H9 (cell line): Measurements from ENCODE around the gene WDHD1. TPM values are rescaled to one million over a fixed set of nuclear protein-coding genes. Genes with fewer than 3 reads are reported as not detected.

ENCODE experiments used
- DNase-seq: peaks from one replicate; pipeline ENCODE4 v3.0.0-alpha.2; 2017
- H2AFZ ChIP-seq: one replicate; pipeline ENCODE4 v1.6.1; 2013; ENCODE audit warnings: mild to moderate bottlenecking, low read length, control low read depth, moderate library complexity
- H2AK5ac ChIP-seq: 2 replicates; pipeline ENCODE4 v1.6.1; 2013; ENCODE audit warnings: low read length, control low read depth, mixed read lengths; ENCODE audit not compliant: insufficient read length
- H2BK120ac ChIP-seq: one replicate; pipeline ENCODE4 v1.6.1; 2013; ENCODE audit warnings: low read depth, mild to moderate bottlenecking, low read length, control low read depth, inconsistent platforms; ENCODE audit not compliant: poor library complexity, severe bottlenecking
- H2BK12ac ChIP-seq: 2 replicates; pipeline ENCODE4 v1.6.1; 2013; ENCODE audit warnings: low read length, control low read depth, mixed read lengths, low read depth; ENCODE audit not compliant: insufficient read length
- H2BK15ac ChIP-seq: 2 replicates; pipeline ENCODE4 v1.6.1; 2013; ENCODE audit warnings: low read depth, low read length, control low read depth
- H2BK20ac ChIP-seq: one replicate; pipeline ENCODE4 v1.6.1; 2013; ENCODE audit warnings: low read depth, mild to moderate bottlenecking, low read length, control low read depth, inconsistent platforms; ENCODE audit not compliant: poor library complexity, severe bottlenecking
- H2BK5ac ChIP-seq: 2 replicates; pipeline ENCODE4 v1.6.1; 2013; ENCODE audit warnings: low read length, control low read depth, mixed read lengths; ENCODE audit not compliant: insufficient read length
- H3K14ac ChIP-seq: 2 replicates; pipeline ENCODE4 v1.6.1; 2013; ENCODE audit warnings: low read length, control low read depth; ENCODE audit not compliant: insufficient read depth
- H3K18ac ChIP-seq: 2 replicates; pipeline ENCODE4 v1.6.1; 2013; ENCODE audit warnings: low read depth, mild to moderate bottlenecking, mixed read lengths, low read length, control low read depth; ENCODE audit not compliant: insufficient read length
- H3K23ac ChIP-seq: 2 replicates; pipeline ENCODE4 v1.6.1; 2013; ENCODE audit warnings: low read length, control low read depth, mixed read lengths, low read depth; ENCODE audit not compliant: insufficient read length
- H3K23me2 ChIP-seq: 2 replicates; pipeline ENCODE4 v1.6.1; 2013; ENCODE audit warnings: low read depth, mild to moderate bottlenecking, mixed read lengths, low read length, control low read depth; ENCODE audit not compliant: insufficient read length, poor library complexity, severe bottlenecking
- H3K27ac ChIP-seq: 2 replicates; pipeline ENCODE4 v1.5.1; 2013; ENCODE audit warnings: low read length, control low read depth, mixed read lengths, low read depth; ENCODE audit not compliant: insufficient read length
- H3K27me3 ChIP-seq: 2 replicates; pipeline ENCODE4 v1.6.1; 2013; ENCODE audit warnings: low read length, control low read depth, inconsistent platforms; ENCODE audit not compliant: insufficient read depth
- H3K4ac ChIP-seq: 2 replicates; pipeline ENCODE4 v1.6.1; 2013; ENCODE audit warnings: low read depth, mild to moderate bottlenecking, control low read depth, inconsistent platforms, low read length, moderate library complexity
- H3K4me1 ChIP-seq: 2 replicates; pipeline ENCODE4 v1.6.1; 2013; ENCODE audit warnings: low read length, control low read depth, inconsistent platforms; ENCODE audit not compliant: insufficient read depth
- H3K4me2 ChIP-seq: 2 replicates; pipeline ENCODE4 v1.6.1; 2013; ENCODE audit warnings: low read length, control low read depth, mixed read lengths; ENCODE audit not compliant: insufficient read length, insufficient read depth
- H3K56ac ChIP-seq: 2 replicates; pipeline ENCODE4 v1.6.1; 2013; ENCODE audit warnings: low read depth, mild to moderate bottlenecking, mixed read lengths, low read length, control low read depth; ENCODE audit not compliant: insufficient read length
- H3K79me1 ChIP-seq: 2 replicates; pipeline ENCODE4 v1.6.1; 2013; ENCODE audit warnings: low read depth, mild to moderate bottlenecking, moderate library complexity, low read length, control low read depth, inconsistent platforms; ENCODE audit not compliant: insufficient read depth, poor library complexity, severe bottlenecking
- H3K79me2 ChIP-seq: 2 replicates; pipeline ENCODE4 v1.6.1; 2013; ENCODE audit warnings: low read length, control low read depth, inconsistent platforms; ENCODE audit not compliant: insufficient read depth
- H3K9ac ChIP-seq: 2 replicates; pipeline ENCODE4 v1.6.1; 2013; ENCODE audit warnings: low read length, control low read depth, mixed read lengths; ENCODE audit not compliant: insufficient read length; ENCODE audit errors: extremely low read depth
- H3K9me3 ChIP-seq: one replicate; pipeline ENCODE4 v1.6.1; 2013; ENCODE audit warnings: low read depth, low read length, inconsistent platforms; ENCODE audit not compliant: control insufficient read depth
- H3T11ph ChIP-seq: one replicate; pipeline ENCODE4 v1.6.1; 2013; ENCODE audit warnings: mild to moderate bottlenecking, low read length, control low read depth, inconsistent platforms
- H4K20me1 ChIP-seq: one replicate; pipeline ENCODE4 v1.6.1; 2013; ENCODE audit not compliant: control insufficient read depth, insufficient read length, insufficient read depth
- H4K5ac ChIP-seq: 2 replicates; pipeline ENCODE4 v1.6.1; 2013; ENCODE audit warnings: low read depth, mild to moderate bottlenecking, mixed read lengths, low read length, control low read depth; ENCODE audit not compliant: insufficient read length
- H4K8ac ChIP-seq: replicated peaks from 2 replicates; pipeline ENCODE4 v1.6.1; 2013; ENCODE audit warnings: low read length, control low read depth, mixed read lengths, low read depth; ENCODE audit not compliant: insufficient read length
- H4K91ac ChIP-seq: 2 replicates; pipeline ENCODE4 v1.6.1; 2013; ENCODE audit warnings: low read depth, mild to moderate bottlenecking, moderate library complexity, mixed read lengths, low read length, control low read depth; ENCODE audit not compliant: insufficient read length
- H3K27ac Mint-ChIP-seq, 3 experiments: 2 replicates in 2 of 3; 3 replicates in 1 of 3; pipeline ENCODE4 v1.8.0; 2020 to 2021; ENCODE audit warnings: mixed read lengths in 3 of 3, mild to moderate bottlenecking in 1 of 3, moderate library complexity in 1 of 3
- H3K27me3 Mint-ChIP-seq: 2 replicates; pipeline ENCODE4 v1.8.0; 2021; ENCODE audit warnings: low read depth, mild to moderate bottlenecking, moderate library complexity, mixed read lengths
- H3K36me3 Mint-ChIP-seq, 3 experiments: 2 replicates in 2 of 3; 3 replicates in 1 of 3; pipeline ENCODE4 v1.8.0; 2020 to 2021; ENCODE audit warnings: low read depth in 3 of 3, mixed read lengths in 3 of 3; ENCODE audit not compliant: insufficient read depth in 1 of 3
- H3K4me1 Mint-ChIP-seq, 2 experiments: 2 replicates each; pipeline ENCODE4 v1.8.0; 2020; ENCODE audit warnings: mixed read lengths in 2 of 2
- H3K4me3 Mint-ChIP-seq, 2 experiments: 2 replicates in 1 of 2; 3 replicates in 1 of 2; pipeline ENCODE4 v1.8.0; 2020 to 2021; ENCODE audit warnings: mild to moderate bottlenecking in 2 of 2, mixed read lengths in 2 of 2, moderate library complexity in 1 of 2
- H3K9me3 Mint-ChIP-seq, 2 experiments: 2 replicates in 1 of 2; 3 replicates in 1 of 2; pipeline ENCODE4 v1.8.0; 2020; ENCODE audit warnings: mild to moderate bottlenecking in 2 of 2, mixed read lengths in 2 of 2, moderate library complexity in 1 of 2
- WGBS: extraction: QIAGEN DNeasy Blood & Tissue Kit; methylation state at CpG from one replicate; pipeline ENCODE4 v1.1.7; 2013; ENCODE audit warnings: missing lambda C conversion rate, low lambda C conversion rate, mixed read lengths; ENCODE audit not compliant: insufficient read length; ENCODE audit errors: extremely low coverage; 5-methylcytosine and 5-hydroxymethylcytosine counted together
- total RNA-seq: library from RNA; stranded (reverse); gene quantifications from 2 replicates; pipeline ENCODE4 v1.2.1, GENCODE V29; 2021
- TF ChIP-seq, protein P1 (sequence below): fragments of 200-600 bp; sonication (generic); conservative IDR thresholded peaks from 3 replicates; pipeline ENCODE4 v1.8.0; 2021; ENCODE audit warnings: antibody characterized with exemption, mild to moderate bottlenecking

The WDHD1 gene
- total RNA-seq, 1 experiment from 2014 or later = 93.7 TPM

DNA sequence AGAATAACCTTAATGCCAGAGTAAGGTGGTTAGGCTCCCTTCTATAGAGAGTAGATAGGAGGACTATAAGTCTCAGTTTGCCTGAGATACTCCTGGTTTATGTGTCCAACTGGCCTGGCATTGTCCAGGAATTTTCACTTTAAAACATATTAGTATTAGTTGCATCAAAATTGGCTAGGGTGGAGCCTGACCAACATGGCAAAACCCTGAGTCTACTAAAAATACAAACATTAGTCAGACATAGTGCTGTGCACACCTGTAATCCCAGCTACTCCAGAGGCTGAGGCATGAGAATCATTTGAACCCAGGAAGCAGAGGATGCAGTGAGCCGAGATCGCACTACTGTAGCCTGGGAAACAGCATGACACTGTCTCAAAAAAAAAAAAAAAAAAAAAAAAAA, 11.9 kb downstream of the WDHD1 start:
- DNase-seq = no peak
- Histone ChIP-seq H3K23me2 (no peaks in the 10 kb centered on the region), H2AK5ac (no peak overlapping the region), H2BK20ac (no peak overlapping the region), H4K8ac (no peak overlapping the region), H3K4me2 (no peak overlapping the region), H3K27me3 (no peaks in the 10 kb centered on the region), H3K9ac (no peak overlapping the region), H3K27ac (no peak overlapping the region), H3K4ac (no peak overlapping the region), H3K79me2 (peaks cover 2% of the 10 kb centered on the region), H3K56ac (no peak overlapping the region), H3K9me3 (no peaks in the 10 kb centered on the region), H2BK12ac (no peak overlapping the region), H3K23ac (no peak overlapping the region), H2BK5ac (no peak overlapping the region), H3K79me1 (peaks cover 3% of the 10 kb centered on the region), H4K20me1 (no peaks in the 10 kb centered on the region), H3K18ac (no peak overlapping the region), H2BK15ac (no peak overlapping the region), H3K4me1 (no peaks in the 10 kb centered on the region), H4K5ac (no peak overlapping the region), H3K14ac (no peak overlapping the region), H2AFZ (no peak overlapping the region), H4K91ac (no peak overlapping the region), H2BK120ac (no peak overlapping the region), H3T11ph (no peak overlapping the region)
- no peaks in the 10 kb centered on the region for H3K4me1 Mint-ChIP-seq
- TF ChIP-seq, protein P1, sequence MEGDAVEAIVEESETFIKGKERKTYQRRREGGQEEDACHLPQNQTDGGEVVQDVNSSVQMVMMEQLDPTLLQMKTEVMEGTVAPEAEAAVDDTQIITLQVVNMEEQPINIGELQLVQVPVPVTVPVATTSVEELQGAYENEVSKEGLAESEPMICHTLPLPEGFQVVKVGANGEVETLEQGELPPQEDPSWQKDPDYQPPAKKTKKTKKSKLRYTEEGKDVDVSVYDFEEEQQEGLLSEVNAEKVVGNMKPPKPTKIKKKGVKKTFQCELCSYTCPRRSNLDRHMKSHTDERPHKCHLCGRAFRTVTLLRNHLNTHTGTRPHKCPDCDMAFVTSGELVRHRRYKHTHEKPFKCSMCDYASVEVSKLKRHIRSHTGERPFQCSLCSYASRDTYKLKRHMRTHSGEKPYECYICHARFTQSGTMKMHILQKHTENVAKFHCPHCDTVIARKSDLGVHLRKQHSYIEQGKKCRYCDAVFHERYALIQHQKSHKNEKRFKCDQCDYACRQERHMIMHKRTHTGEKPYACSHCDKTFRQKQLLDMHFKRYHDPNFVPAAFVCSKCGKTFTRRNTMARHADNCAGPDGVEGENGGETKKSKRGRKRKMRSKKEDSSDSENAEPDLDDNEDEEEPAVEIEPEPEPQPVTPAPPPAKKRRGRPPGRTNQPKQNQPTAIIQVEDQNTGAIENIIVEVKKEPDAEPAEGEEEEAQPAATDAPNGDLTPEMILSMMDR = no peak
- H3K36me3 Mint-ChIP-seq = peaks cover 27 to 64% (median 60%) of the 10 kb centered on the region in 3 experiments
- peak overlapping the region in 2 of 3 experiments; percentile 32 to 60; a peak in 1 of 7 replicates for H3K27ac Mint-ChIP-seq
- no peaks in the 10 kb centered on the region for H3K27me3 Mint-ChIP-seq
- no CpG with 5 or more reads among the region's 2 CpGs for WGBS
- no peak overlapping the region for H3K4me3 Mint-ChIP-seq
- H3K9me3 Mint-ChIP-seq = no peaks in the 10 kb centered on the region
